CD4-positive, CD25-positive, alpha-beta regulatory T cell (primary cell): ENCODE data around the gene BRINP2. TPM values are rescaled to one million over a fixed set of nuclear protein-coding genes. Genes with fewer than 3 reads are reported as not detected.

Experiments
- ATAC-seq, 2 donors: fragments of 150-1000 bp; cut with Tn5 transposase; one replicate each; pipeline ENCODE4 v1.10.0; 2021; ENCODE audit warnings: low read depth in 2 of 2, moderate number of reproducible peaks in 2 of 2, moderate library complexity in 1 of 2
- DNase-seq, 3 donors: peaks; one replicate each; pipeline versions ENCODE4 v3.0.0 to v3.0.0-alpha.2; 2012 to 2022; ENCODE audit warnings: mixed read lengths in 1 of 3
- H3K27ac ChIP-seq: one replicate; pipeline ENCODE4 v1.7.0; 2013; ENCODE audit warnings: mild to moderate bottlenecking, low read length; ENCODE audit not compliant: insufficient read depth, poor library complexity, severe bottlenecking
- H3K27me3 ChIP-seq: one replicate; pipeline ENCODE4 v1.7.0; 2013; ENCODE audit warnings: low read length; ENCODE audit not compliant: control insufficient read depth, insufficient read depth
- H3K36me3 ChIP-seq: one replicate; pipeline ENCODE4 v1.7.0; 2013; ENCODE audit warnings: mild to moderate bottlenecking, low read length, moderate library complexity; ENCODE audit not compliant: control insufficient read depth, insufficient read depth
- H3K4me1 ChIP-seq: 2 replicates; pipeline ENCODE4 v1.7.0; 2013; ENCODE audit warnings: mild to moderate bottlenecking, low read length; ENCODE audit not compliant: insufficient read depth, control insufficient read depth, poor library complexity, severe bottlenecking
- H3K4me3 ChIP-seq: one replicate; pipeline ENCODE4 v1.7.0; 2013; ENCODE audit warnings: low read depth, mild to moderate bottlenecking, low read length, moderate library complexity
- H3K9me3 ChIP-seq, 2 experiments: 1 replicate in 1 of 2; 2 replicates in 1 of 2; pipeline ENCODE4 v1.7.0; 2013; ENCODE audit warnings: low read length in 2 of 2, mild to moderate bottlenecking in 1 of 2, moderate library complexity in 1 of 2; ENCODE audit not compliant: control insufficient read depth in 2 of 2
- H3K27ac Mint-ChIP-seq, 3 donors: one replicate each; pipeline ENCODE4 v1.8.0; 2020 to 2022; ENCODE audit warnings: mild to moderate bottlenecking in 3 of 3, mixed read lengths in 3 of 3, moderate library complexity in 2 of 3
- H3K27me3 Mint-ChIP-seq: one replicate; pipeline ENCODE4 v1.8.0; 2022; ENCODE audit warnings: mild to moderate bottlenecking, mixed read lengths
- H3K36me3 Mint-ChIP-seq: one replicate; pipeline ENCODE4 v1.8.0; 2020; ENCODE audit warnings: mixed read lengths
- H3K4me1 Mint-ChIP-seq, 4 donors: one replicate each; pipeline ENCODE4 v1.8.0; 2020 to 2022; ENCODE audit warnings: mixed read lengths in 4 of 4, mild to moderate bottlenecking in 1 of 4
- H3K4me3 Mint-ChIP-seq, 4 donors: one replicate each; pipeline ENCODE4 v1.8.0; 2020 to 2022; ENCODE audit warnings: mild to moderate bottlenecking in 4 of 4, mixed read lengths in 4 of 4, moderate library complexity in 3 of 4
- H3K9me3 Mint-ChIP-seq, 7 donors: one replicate each; pipeline ENCODE4 v1.8.0; 2020 to 2022; ENCODE audit warnings: mixed read lengths in 7 of 7, mild to moderate bottlenecking in 3 of 7, moderate library complexity in 2 of 7
- polyA plus RNA-seq, 4 donors: library from polyadenylated mRNA; unstranded; fragments of 300-500 nt; fragmentation: Illumina TruSeq; gene quantifications; one replicate each; pipeline ENCODE4 v1.2.3, GENCODE V29; 2021
- total RNA-seq: library from RNA; stranded (reverse); gene quantifications from one replicate; pipeline ENCODE4 v1.2.3, GENCODE V29; 2022

BRINP2 gene
- total and polyA plus RNA-seq, 5 donors from 2014 or later, result not detected

GRCh38 chr1:177246710-177247580 is 76.2 kb downstream of the BRINP2 start:
- Mint-ChIP-seq H3K4me1 (no peaks in the 10 kb centered on the region), H3K9me3 (peaks cover 0 to 4% (median 0%) of the 10 kb centered on the region in 7 donors), H3K27me3 (no peaks in the 10 kb centered on the region), H3K4me3 (no peak overlapping the region), H3K36me3 (no peaks in the 10 kb centered on the region), H3K27ac (no peak overlapping the region)
- H3K4me1 ChIP-seq, result no peaks in the 10 kb centered on the region
- no peak for ATAC-seq
- no peak overlapping the region for H3K4me3 ChIP-seq
- no peaks in the 10 kb centered on the region for H3K36me3 ChIP-seq
- no peaks in the 10 kb centered on the region for H3K27me3 ChIP-seq
- no peak overlapping the region for H3K27ac ChIP-seq
- no peaks in the 10 kb centered on the region for H3K9me3 ChIP-seq
- DNase-seq, result no peak

- H3K4me3 Mint-ChIP-seq, result no peak overlapping the region
- DNase-seq, result no peak
- Histone ChIP-seq H3K27ac (no peak overlapping the region), H3K9me3 (no peaks in the 10 kb centered on the region), H3K4me3 (no peak overlapping the region), H3K27me3 (no peaks in the 10 kb centered on the region), H3K36me3 (no peaks in the 10 kb centered on the region), H3K4me1 (no peaks in the 10 kb centered on the region)
- peaks cover 0 to 4% (median 0%) of the 10 kb centered on the region in 7 donors for H3K9me3 Mint-ChIP-seq
- H3K4me1 Mint-ChIP-seq, result no peaks in the 10 kb centered on the region
- no peak for ATAC-seq
- no peaks in the 10 kb centered on the region for H3K27me3 Mint-ChIP-seq
- H3K27ac Mint-ChIP-seq, result no peak overlapping the region
- H3K36me3 Mint-ChIP-seq, result no peaks in the 10 kb centered on the region
Observed at GRCh38 chr1:177247623-177248176, 76.9 kb downstream of the BRINP2 start.

- DNase-seq, result no peak
- H3K36me3 Mint-ChIP-seq, result no peaks in the 10 kb centered on the region
- no peaks in the 10 kb centered on the region for H3K36me3 ChIP-seq
- no peaks in the 10 kb centered on the region for H3K9me3 ChIP-seq
- no peak overlapping the region for H3K27ac Mint-ChIP-seq
- peaks cover 0 to 8% (median 0%) of the 10 kb centered on the region in 7 donors for H3K9me3 Mint-ChIP-seq
- no peak overlapping the region for H3K4me3 ChIP-seq
- no peaks in the 10 kb centered on the region for H3K27me3 ChIP-seq
- H3K4me1 ChIP-seq, result no peaks in the 10 kb centered on the region
- no peaks in the 10 kb centered on the region for H3K27me3 Mint-ChIP-seq
- no peaks in the 10 kb centered on the region for H3K4me1 Mint-ChIP-seq
- no peak overlapping the region for H3K4me3 Mint-ChIP-seq
- no peak overlapping the region for H3K27ac ChIP-seq
- ATAC-seq, result no peak
Observed at GRCh38 chr1:177248258-177248657, 77.5 kb downstream of the BRINP2 start.

GRCh38 chr1:177249231-177249630 is 78.5 kb downstream of the BRINP2 start:
- Mint-ChIP-seq H3K27me3 (no peaks in the 10 kb centered on the region), H3K4me1 (no peaks in the 10 kb centered on the region), H3K9me3 (peaks cover 0 to 8% (median 0%) of the 10 kb centered on the region in 7 donors), H3K36me3 (no peaks in the 10 kb centered on the region), H3K27ac (no peak overlapping the region), H3K4me3 (no peak overlapping the region)
- DNase-seq (no peak), ATAC-seq (no peak)
- H3K27me3 ChIP-seq, result no peaks in the 10 kb centered on the region
- H3K9me3 ChIP-seq, result no peaks in the 10 kb centered on the region
- no peak overlapping the region for H3K27ac ChIP-seq
- H3K4me1 ChIP-seq, result no peaks in the 10 kb centered on the region
- no peaks in the 10 kb centered on the region for H3K36me3 ChIP-seq
- no peak overlapping the region for H3K4me3 ChIP-seq

GRCh38 chr1:177252877-177253276 is 82.1 kb downstream of the BRINP2 start:
- Histone ChIP-seq H3K4me3 (no peak overlapping the region), H3K9me3 (no peaks in the 10 kb centered on the region), H3K27me3 (no peaks in the 10 kb centered on the region), H3K27ac (no peak overlapping the region), H3K36me3 (no peaks in the 10 kb centered on the region), H3K4me1 (no peaks in the 10 kb centered on the region)
- DNase-seq (no peak), ATAC-seq (no peak)
- H3K36me3 Mint-ChIP-seq, result no peaks in the 10 kb centered on the region
- H3K4me3 Mint-ChIP-seq, result no peak overlapping the region
- no peaks in the 10 kb centered on the region for H3K27me3 Mint-ChIP-seq
- H3K27ac Mint-ChIP-seq, result no peak overlapping the region
- no peaks in the 10 kb centered on the region for H3K4me1 Mint-ChIP-seq
- peaks cover 0 to 8% (median 0%) of the 10 kb centered on the region in 7 donors for H3K9me3 Mint-ChIP-seq

- H3K27ac Mint-ChIP-seq, result no peak overlapping the region
- ATAC-seq, result no peak
Observed at GRCh38 chr1:177255411-177255810, 84.7 kb downstream of the BRINP2 start.

GRCh38 chr1:177256153-177257075 is 85.7 kb downstream of the BRINP2 start:
- H3K27ac ChIP-seq, result no peak overlapping the region
- no peaks in the 10 kb centered on the region for H3K9me3 ChIP-seq
- no peaks in the 10 kb centered on the region for H3K4me1 Mint-ChIP-seq
- H3K4me3 Mint-ChIP-seq, result no peak overlapping the region
- no peaks in the 10 kb centered on the region for H3K36me3 ChIP-seq
- H3K36me3 Mint-ChIP-seq, result no peaks in the 10 kb centered on the region
- ATAC-seq (no peak), DNase-seq (no peak)
- no peak overlapping the region for H3K27ac Mint-ChIP-seq
- no peaks in the 10 kb centered on the region for H3K27me3 Mint-ChIP-seq
- no peaks in the 10 kb centered on the region for H3K4me1 ChIP-seq
- no peak overlapping the region for H3K4me3 ChIP-seq
- H3K9me3 Mint-ChIP-seq, result peaks cover 0 to 8% (median 0%) of the 10 kb centered on the region in 7 donors
- no peaks in the 10 kb centered on the region for H3K27me3 ChIP-seq

More at GRCh38 chr1:177255411-177255810, 84.7 kb downstream of the BRINP2 start:
- Histone ChIP-seq H3K4me1 (no peaks in the 10 kb centered on the region), H3K9me3 (no peaks in the 10 kb centered on the region), H3K27me3 (no peaks in the 10 kb centered on the region), H3K36me3 (no peaks in the 10 kb centered on the region), H3K27ac (no peak overlapping the region), H3K4me3 (no peak overlapping the region)
- DNase-seq, result no peak
- no peaks in the 10 kb centered on the region for H3K27me3 Mint-ChIP-seq
- no peaks in the 10 kb centered on the region for H3K4me1 Mint-ChIP-seq
- no peak overlapping the region for H3K4me3 Mint-ChIP-seq
- H3K9me3 Mint-ChIP-seq, result peaks cover 0 to 8% (median 0%) of the 10 kb centered on the region in 7 donors
- no peaks in the 10 kb centered on the region for H3K36me3 Mint-ChIP-seq
